HG03139 (cell line): ENCODE measurements around the gene ITLN1.
A peak's percentile ranks its signal among the peaks of the same experiment; 100 is the strongest.

ENCODE experiments used
- ATAC-seq: cut with Tn5 transposase; IDR thresholded peaks from one replicate; pipeline ENCODE4 v1.9.1; 2021; ENCODE audit not compliant: unreplicated experiment

The ITLN1 gene

GRCh38 chr1:160858507-160858906, 26.5 kb downstream of the ITLN1 start:
- ATAC-seq = no peak

GRCh38 chr1:160858097-160858496, 26.9 kb downstream of the ITLN1 start:
- ATAC-seq = no peak

DNA sequence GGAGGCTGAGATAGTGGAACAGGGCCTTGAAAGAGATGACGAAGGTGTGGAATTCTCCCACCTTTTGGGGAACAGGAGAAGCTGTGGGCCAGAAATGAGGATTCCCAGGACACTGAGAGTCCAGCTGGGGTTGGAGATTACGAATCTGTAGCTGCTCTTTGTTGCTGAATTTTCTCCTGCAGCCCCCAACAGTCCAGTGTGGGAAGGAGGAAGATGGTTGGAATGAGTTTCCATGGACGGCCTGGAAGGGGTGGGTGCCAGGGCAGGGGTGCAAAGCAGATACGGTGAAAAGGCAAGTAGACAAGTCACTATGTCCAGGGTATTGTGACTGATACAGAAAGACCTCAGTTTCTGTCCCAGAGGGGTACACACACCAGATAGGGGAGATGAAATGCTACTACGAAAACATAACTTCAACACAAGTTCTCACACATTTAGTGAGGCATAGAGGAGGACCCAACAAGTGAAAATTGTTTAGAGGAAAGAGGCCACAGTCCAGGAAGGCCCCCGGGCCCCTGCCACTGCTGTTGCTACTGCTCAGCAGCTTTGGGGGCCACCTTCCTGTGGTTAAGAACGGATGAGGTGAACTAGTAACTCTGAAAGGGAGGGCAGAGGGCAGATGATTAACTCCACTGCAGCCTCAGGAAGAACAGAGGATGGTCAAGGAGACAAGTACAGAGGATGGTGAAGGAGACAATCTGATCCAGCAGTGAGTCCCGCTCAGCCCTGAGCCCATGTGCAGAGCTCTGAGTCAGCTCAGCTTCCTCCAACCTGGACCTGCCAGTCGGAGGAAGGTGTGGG, 29.6 kb downstream of the ITLN1 start:
- ATAC-seq = peak; percentile 86

DNA sequence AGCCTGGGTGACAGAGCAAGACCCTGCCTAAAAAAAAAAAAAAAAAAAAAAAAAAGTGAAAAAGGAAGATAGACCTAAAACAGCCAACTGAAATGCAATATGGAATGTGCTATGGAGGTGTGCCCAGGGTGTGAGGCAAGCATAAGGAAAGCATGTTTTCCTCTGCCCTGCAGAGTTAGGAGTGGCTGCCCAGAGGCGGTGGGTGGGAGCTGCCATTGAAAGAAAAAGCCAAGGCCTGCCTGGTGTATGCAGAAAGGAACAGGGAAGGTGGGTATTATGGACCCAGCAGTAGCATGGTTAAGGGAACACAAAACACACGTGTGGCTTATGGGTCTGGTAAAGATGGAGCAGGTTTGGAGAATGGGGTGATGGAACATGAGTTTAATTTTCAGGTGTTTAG, 31.2 kb downstream of the ITLN1 start:
- ATAC-seq = no peak

- no peak for ATAC-seq
These were observed 32.0 kb downstream of the ITLN1 start for GRCh38 chr1:160853014-160853413.

DNA sequence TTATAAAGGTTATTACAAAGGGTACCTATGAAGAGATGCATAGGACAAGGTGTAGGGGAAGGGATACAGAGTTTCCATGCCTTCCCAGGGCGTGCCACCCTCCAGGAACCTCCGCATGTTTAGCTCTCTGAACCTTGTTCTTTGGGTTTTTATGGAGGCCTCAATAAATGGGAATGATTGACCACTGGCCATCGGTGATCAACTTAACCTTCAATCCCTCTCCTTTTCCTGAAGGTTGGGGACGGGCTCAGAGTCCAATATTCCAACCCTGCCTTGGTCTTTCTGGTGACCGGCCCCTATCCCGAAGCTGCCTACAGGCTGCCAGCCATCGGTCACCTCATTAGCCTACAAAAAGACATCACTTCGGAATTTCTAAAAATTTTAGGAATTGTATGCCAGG, 34.0 kb downstream of the ITLN1 start:
- ATAC-seq = no peak

GRCh38 chr1:160850541-160850940, 34.4 kb downstream of the ITLN1 start:
- no peak for ATAC-seq

- ATAC-seq = no peak
These were observed 38.7 kb downstream of the ITLN1 start for GRCh38 chr1:160846281-160846680.

- ATAC-seq = no peak
These were observed 40.3 kb downstream of the ITLN1 start for GRCh38 chr1:160844447-160845232.

GRCh38 chr1:160841079-160841478, 43.9 kb downstream of the ITLN1 start:
- ATAC-seq = no peak

- no peak for ATAC-seq
These were observed 45.2 kb downstream of the ITLN1 start for GRCh38 chr1:160839746-160840145.

- no peak for ATAC-seq
These were observed 46.1 kb downstream of the ITLN1 start for GRCh38 chr1:160838888-160839287.

DNA sequence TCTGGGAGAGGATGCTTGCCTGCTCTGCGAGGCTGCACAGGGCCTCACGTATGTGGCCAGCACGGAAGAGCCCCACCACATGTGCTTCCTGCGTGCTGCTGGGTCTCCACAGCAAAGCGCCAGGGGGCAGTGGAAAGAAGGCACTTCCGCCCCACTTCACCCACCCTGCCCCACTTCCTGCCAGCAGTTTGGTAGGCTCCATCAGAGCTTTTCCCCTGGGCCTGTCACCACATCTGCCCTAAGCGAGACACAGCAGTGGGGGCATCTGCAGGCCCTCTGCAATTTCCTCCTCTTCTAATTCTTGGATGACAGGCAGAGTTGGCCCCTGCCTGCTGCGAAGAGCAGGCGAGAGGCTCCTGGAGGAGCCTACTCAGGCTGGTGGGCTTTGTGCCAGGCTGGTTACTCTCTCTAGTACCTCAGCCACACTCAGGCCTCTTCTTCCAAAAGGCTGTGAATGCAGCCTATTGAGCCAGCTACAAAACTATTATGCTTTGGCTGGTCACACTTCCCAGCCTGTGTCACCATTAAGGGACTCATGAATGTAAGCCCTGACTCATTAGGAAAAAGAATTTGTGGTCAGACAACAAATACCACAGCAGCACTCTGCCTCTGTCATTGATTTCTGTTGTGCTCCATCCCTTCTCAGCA, 47.3 kb downstream of the ITLN1 start:
- ATAC-seq = peak; percentile 74

DNA sequence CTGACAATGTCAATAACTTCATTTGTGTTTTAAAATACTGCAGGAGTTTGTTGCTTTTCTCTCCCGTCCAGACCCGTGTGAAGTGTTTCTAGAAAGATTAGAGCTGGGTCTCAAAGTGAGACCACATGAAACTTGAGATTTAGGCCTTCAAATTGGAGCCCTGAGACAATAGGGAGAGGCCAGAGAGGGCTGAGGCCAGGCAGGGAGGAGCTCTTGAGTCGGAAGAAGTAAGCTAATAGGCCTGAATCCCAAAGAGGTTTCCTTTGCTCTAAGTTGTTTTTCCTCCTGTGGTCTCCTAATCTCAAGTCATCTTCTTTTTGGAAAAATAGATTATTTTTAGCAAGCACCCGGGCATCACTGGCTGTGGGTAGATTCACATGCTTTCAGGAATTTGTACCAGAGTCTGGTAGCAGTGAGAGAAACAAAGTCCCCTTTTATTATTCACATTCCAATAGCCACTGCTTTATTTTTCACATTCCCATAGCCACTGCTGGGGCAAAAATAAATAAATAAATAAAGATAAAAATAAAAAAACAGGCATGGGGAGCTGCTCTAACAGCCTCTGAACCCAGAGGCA, 47.9 kb downstream of the ITLN1 start:
- ATAC-seq = no peak

DNA sequence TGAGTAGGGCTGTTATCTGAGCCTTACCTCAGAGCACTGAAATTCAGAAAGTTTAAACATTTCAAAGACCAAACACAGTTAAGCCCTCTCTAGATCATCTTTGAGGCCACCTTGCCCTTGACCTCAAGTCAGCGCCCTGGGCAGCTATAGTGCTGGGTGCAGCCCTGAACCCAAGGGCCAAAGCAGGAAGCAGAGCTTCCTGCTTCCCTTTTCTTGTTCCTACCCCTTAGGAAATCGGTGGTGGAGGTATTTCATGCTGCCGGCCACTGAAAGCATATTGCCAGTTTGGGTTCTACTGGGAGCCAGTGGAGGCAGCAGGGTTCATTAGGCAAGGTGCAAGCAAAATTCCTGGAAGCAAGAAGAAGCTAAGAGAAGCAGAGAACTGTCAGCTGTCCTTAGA, 48.4 kb downstream of the ITLN1 start:
- ATAC-seq = no peak

- ATAC-seq = no peak
These were observed 49.2 kb downstream of the ITLN1 start for GRCh38 chr1:160835751-160836150.

DNA sequence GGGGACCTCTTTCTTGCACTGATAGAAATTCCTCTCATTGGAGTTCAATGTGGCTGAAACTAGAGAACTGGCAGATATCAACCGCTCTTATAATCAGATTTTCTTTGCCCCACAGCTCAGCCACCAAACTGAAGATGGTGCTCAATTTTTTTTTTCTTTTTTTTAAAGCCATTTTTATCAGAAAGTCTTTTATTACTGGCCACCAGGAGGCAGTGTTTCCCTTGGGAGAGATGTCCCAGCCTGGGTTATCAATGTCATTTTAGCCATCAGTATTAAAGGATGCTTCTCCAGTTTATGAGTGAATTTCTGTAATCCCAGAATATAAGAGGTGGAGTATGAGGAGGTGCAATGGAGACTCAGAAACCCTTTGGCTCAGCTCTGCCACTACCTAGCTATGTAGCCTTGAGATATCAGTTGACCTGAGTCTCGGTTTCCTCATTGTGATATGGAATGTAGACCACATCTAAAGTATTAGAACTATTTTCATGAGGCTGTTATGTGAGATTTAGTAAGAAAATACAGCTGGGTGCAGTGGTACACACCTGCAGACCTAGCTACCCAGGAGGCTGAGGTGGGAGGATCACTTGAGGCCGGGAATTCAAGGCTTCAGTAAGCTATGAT, 49.9 kb downstream of the ITLN1 start:
- ATAC-seq = no peak

DNA sequence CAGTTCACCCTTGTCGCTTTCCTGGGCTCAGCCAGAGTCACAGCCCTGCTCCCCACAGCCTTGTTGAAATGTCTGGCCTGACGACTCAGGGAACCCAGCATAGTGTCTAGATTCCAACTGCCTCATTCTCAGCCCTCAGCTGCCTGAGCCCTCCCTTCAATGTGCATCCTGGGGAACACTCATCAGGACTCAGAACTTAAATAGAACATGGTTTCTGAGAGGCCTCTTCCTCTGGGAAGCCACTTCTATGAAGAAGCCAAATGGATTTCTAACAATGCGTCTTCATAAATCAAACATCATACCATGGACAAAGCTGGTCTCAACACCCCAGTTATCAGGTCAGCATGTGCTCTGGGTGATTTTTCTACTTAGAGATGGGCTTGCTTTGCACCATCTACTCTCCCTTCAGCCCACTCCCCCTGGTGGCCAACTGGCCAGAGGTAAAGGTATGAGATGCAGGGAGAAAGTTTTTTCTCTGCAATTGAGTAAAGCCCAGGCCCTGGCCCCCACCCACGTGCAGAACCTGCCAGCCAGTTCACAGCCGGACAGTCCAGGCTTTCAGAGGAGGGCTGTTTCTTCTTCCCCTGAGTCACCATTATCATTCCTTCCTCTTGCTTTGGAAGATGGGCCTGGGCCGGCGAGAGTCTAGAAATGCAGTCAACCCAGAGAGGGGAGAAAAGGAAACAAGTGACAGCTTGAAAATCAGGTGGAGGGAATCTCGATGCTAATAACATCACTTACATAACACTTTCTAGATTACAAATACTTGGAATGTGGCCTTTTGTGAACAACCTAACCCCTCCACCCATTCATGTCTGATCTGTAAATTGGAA, 54.4 kb downstream of the ITLN1 start:
- no peak for ATAC-seq

DNA sequence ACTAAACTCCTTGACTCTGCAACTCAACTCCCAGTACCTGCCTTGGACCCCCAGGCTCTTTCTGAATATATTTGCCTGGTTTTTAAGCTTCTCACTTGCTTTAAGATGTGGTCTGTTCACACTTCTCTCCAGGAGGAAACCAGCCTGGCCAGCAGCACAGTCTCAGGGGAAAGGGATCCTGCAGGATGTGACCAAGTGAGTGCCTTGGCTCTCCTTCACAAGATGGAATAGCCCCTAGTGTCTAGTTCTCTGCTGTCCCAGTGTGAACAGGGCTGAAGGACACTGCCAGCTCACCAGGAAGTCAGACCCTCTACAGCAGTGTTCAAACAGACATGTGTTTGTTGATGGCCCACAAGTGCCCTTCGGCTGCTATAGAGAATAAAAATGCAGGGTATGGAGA, 55.2 kb downstream of the ITLN1 start:
- no peak for ATAC-seq

DNA sequence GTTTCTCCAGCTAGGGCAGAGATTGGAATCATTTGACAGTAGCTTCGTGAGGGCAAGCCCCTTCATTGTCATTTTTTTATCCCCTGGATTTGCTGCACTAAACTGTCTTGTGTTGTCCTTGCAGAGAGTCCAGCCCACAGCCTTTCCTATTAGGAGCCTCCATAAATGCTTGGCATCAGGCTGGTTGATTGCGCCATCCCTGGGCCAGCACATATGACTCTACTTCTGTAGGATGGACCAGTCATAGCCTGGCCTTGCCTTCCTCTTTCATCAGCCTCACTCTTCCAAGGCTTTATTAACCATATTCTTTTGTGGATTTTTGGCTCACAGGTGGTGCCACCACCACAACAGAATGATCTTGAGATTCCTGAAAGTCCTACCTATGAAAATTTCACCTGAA, 57.6 kb downstream of the ITLN1 start:
- no peak for ATAC-seq
